ENCODE data around the gene IDH2. TPM values are rescaled to one million over a fixed set of nuclear protein-coding genes. Genes with fewer than 3 reads are reported as not detected.
"Not testable (repeated sequence)": the region's sequence is repeated elsewhere in the genome, so short reads cannot be mapped to it uniquely, and the experiment has no call there.

The IDH2 gene
- total RNA-seq, 1 donor from 2014 or later: 149 TPM

GRCh38 chr15:90145259-90145658 is 43.0 kb upstream of the IDH2 start:
- peak overlapping the region; percentile 64 for H3K4me3 Mint-ChIP-seq (ENCODE audit: unreplicated experiment)
- peaks cover 5% of the 10 kb centered on the region for H3K9me3 Mint-ChIP-seq (ENCODE audit: unreplicated experiment)
- no peaks in the 10 kb centered on the region for H3K36me3 Mint-ChIP-seq (ENCODE audit: unreplicated experiment)
- H3K4me1 Mint-ChIP-seq (ENCODE audit: low read depth, unreplicated experiment): peaks cover 8% of the 10 kb centered on the region
- H3K27me3 Mint-ChIP-seq (ENCODE audit: unreplicated experiment): no peaks in the 10 kb centered on the region
- peak; percentile 83 for DNase-seq
- peak overlapping the region; percentile 88 for H3K27ac Mint-ChIP-seq (ENCODE audit: unreplicated experiment)
- TF ChIP-seq, protein P1, sequence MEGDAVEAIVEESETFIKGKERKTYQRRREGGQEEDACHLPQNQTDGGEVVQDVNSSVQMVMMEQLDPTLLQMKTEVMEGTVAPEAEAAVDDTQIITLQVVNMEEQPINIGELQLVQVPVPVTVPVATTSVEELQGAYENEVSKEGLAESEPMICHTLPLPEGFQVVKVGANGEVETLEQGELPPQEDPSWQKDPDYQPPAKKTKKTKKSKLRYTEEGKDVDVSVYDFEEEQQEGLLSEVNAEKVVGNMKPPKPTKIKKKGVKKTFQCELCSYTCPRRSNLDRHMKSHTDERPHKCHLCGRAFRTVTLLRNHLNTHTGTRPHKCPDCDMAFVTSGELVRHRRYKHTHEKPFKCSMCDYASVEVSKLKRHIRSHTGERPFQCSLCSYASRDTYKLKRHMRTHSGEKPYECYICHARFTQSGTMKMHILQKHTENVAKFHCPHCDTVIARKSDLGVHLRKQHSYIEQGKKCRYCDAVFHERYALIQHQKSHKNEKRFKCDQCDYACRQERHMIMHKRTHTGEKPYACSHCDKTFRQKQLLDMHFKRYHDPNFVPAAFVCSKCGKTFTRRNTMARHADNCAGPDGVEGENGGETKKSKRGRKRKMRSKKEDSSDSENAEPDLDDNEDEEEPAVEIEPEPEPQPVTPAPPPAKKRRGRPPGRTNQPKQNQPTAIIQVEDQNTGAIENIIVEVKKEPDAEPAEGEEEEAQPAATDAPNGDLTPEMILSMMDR (IDR thresholded peaks at IDR 0.05; ENCODE audit: partially characterized antibody, unreplicated experiment): no peak

- Mint-ChIP-seq H3K27ac (ENCODE audit: unreplicated experiment) (peak overlapping the region; percentile 76), H3K9me3 (ENCODE audit: unreplicated experiment) (peaks cover 5% of the 10 kb centered on the region), H3K4me1 (ENCODE audit: low read depth, unreplicated experiment) (peaks cover 8% of the 10 kb centered on the region), H3K36me3 (ENCODE audit: unreplicated experiment) (no peaks in the 10 kb centered on the region), H3K4me3 (ENCODE audit: unreplicated experiment) (no peak overlapping the region), H3K27me3 (ENCODE audit: unreplicated experiment) (no peaks in the 10 kb centered on the region)
- DNase-seq: peak; percentile 86
- TF ChIP-seq, protein P1 (IDR thresholded peaks at IDR 0.05; ENCODE audit: partially characterized antibody, unreplicated experiment): peak; percentile 65
These were observed 40.9 kb upstream of the IDH2 start for GRCh38 chr15:90143166-90143655.

DNA sequence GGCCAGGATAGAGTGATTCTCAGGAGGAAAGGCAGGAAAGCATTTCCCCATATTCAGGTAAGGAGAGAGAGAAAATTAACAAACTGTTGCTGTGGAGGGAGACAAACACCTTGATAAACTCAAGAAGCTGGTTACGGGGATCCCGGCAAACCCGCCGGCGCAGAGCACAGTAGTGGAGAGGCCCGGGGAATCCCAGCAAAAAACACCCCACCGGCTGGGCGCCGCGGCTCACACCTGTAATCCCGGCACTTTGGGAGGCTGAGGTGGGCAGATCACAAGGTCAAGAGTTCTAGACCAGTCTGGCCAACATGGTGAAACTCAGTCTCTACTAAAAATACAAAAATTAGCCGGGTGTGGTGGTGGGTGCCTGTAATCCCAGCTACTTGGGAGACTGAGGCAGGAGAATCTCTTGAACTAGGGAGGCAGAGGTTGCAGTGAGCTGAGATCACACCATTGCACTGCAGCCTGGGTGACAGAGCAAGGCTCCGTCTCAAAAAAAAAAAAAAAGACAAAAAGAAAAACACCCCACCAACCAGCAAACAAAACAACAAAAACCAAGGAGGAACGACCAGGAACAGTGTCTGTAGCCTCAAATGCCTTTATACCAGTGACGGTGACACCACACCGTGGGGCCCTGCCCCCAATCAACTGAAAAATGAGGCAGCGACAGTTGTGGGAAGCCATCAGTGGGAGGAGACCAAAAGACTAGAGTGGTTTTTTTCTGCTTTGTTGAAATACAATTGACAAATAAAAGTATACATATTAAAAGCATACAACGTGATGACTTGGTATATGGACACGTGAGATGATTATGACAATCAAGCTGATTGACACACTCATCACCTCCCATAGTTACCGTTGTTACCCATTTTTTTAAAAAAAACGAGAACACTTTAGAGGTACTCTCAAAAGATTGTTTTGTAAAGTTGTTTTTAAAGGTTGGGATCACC is 40.2 kb upstream of the IDH2 start:
- no peaks in the 10 kb centered on the region for H3K36me3 Mint-ChIP-seq (ENCODE audit: unreplicated experiment)
- H3K4me1 Mint-ChIP-seq (ENCODE audit: low read depth, unreplicated experiment): peaks cover 8% of the 10 kb centered on the region
- H3K27me3 Mint-ChIP-seq (ENCODE audit: unreplicated experiment): no peaks in the 10 kb centered on the region
- TF ChIP-seq, protein P1 (IDR thresholded peaks at IDR 0.05; ENCODE audit: partially characterized antibody, unreplicated experiment): no peak
- DNase-seq: no peak
- no peak overlapping the region for H3K4me3 Mint-ChIP-seq (ENCODE audit: unreplicated experiment)
- peaks cover 5% of the 10 kb centered on the region for H3K9me3 Mint-ChIP-seq (ENCODE audit: unreplicated experiment)
- peak overlapping the region; percentile 68 for H3K27ac Mint-ChIP-seq (ENCODE audit: unreplicated experiment)

DNA sequence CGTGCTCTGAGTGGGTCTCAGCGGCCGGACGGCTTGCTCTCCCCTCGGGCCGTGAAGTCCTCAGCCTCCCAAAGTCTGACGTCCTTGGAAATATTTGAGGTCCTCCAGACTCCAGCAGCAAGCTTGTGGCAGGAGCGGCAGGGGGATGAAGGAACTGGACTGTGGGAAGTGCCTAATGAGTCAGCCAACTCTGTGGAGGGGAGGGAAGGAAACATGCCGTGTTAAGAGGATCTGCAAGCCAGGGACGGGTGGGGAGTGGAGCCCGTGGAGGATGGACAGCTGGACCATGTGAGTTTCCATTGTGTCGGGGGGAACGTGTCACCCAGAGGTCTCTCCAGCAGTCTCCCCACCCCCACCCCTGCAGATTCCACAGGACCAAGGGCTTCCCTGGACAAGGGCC is 39.4 kb upstream of the IDH2 start:
- H3K4me1 Mint-ChIP-seq (ENCODE audit: low read depth, unreplicated experiment): peaks cover 8% of the 10 kb centered on the region
- no peak overlapping the region for H3K4me3 Mint-ChIP-seq (ENCODE audit: unreplicated experiment)

GRCh38 chr15:90139549-90139948 is 37.3 kb upstream of the IDH2 start:
- H3K27ac Mint-ChIP-seq (ENCODE audit: unreplicated experiment); H3K4me1 Mint-ChIP-seq (ENCODE audit: low read depth, unreplicated experiment); H3K4me3 Mint-ChIP-seq (ENCODE audit: unreplicated experiment); H3K36me3 Mint-ChIP-seq (ENCODE audit: unreplicated experiment); H3K27me3 Mint-ChIP-seq (ENCODE audit: unreplicated experiment); H3K9me3 Mint-ChIP-seq (ENCODE audit: unreplicated experiment); DNase-seq: not testable (repeated sequence)

More for the DNA sequence above, 39.4 kb upstream of the IDH2 start:
- Mint-ChIP-seq H3K36me3 (ENCODE audit: unreplicated experiment) (no peaks in the 10 kb centered on the region), H3K9me3 (ENCODE audit: unreplicated experiment) (peaks cover 5% of the 10 kb centered on the region), H3K27ac (ENCODE audit: unreplicated experiment) (no peak overlapping the region), H3K27me3 (ENCODE audit: unreplicated experiment) (no peaks in the 10 kb centered on the region)
- no peak for DNase-seq
- TF ChIP-seq, protein P1 (IDR thresholded peaks at IDR 0.05; ENCODE audit: partially characterized antibody, unreplicated experiment): no peak
